GM18867 (cell line): ENCODE measurements around the gene RER1.
A peak's percentile ranks its signal among the peaks of the same experiment; 100 is the strongest.

ENCODE experiments used
- ATAC-seq: cut with Tn5 transposase; IDR thresholded peaks from one replicate; pipeline ENCODE4 v1.9.1; 2021; ENCODE audit warnings: mild to moderate bottlenecking, moderate library complexity; ENCODE audit not compliant: unreplicated experiment

RER1 gene

DNA sequence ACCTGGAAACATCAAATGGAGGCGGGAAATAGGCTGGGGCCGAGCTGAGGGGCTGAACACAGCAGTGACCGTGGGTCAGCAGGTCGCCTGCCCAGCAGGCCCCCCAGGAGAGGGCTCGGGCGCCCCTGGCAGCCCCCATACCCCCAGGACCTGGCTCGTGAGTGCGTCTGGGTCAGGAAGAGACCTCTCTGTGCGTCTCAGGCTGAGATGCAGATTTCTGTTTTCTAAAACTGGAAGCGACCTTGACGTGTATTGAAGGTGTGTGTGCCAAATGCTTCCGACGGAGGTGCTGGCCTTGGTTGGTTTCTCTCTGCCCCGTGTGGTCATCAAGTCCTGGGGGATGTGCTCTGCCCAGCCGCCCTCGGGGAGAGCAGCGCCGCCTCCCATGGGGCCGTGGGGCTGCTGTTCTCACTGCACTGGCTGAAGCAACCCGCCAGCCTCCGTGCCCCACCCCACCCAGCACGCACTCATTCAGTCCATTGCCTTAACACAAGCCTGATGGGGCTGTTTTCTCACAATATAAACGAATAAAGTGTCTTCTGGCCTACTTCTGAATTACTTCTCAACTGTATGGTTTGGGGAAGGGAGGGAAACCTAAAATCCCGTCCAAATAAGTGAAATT is 13.4 kb downstream of the RER1 start:
- ATAC-seq = no peak

DNA sequence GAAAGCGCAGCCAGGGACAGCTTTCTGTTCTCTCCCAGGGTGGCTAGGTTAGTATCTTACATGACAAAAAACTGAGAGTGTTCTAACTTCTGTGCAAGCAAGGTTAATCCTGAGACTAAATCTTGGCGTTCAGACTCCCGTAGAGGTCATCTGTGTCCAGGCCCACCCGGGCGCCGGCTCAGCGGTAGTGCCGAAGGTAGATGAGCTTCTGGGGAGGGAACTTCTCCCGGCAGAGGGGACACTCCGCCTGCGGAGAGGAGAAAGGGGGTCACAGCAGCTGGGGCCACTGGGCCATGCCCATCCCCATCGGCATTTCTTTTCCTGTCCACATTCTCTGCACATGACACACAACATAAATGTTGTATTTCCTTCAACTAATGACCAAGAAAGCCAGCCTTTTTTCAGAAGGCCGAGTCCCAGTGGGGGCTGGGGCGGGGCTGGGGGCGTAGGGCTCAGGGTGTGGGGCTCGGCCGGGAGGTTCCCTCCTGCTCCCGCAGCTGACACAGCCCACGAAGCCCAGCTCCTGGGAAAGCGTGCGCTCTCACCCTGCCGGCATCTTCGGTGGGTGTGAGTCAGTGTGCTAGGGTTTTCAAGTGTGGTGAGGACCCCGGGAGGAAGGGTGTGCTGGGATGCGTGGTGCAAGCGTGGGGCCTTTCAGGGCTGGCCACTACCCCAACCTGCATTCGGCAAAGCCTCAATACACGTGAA is 14.1 kb downstream of the RER1 start:
- no peak for ATAC-seq

DNA sequence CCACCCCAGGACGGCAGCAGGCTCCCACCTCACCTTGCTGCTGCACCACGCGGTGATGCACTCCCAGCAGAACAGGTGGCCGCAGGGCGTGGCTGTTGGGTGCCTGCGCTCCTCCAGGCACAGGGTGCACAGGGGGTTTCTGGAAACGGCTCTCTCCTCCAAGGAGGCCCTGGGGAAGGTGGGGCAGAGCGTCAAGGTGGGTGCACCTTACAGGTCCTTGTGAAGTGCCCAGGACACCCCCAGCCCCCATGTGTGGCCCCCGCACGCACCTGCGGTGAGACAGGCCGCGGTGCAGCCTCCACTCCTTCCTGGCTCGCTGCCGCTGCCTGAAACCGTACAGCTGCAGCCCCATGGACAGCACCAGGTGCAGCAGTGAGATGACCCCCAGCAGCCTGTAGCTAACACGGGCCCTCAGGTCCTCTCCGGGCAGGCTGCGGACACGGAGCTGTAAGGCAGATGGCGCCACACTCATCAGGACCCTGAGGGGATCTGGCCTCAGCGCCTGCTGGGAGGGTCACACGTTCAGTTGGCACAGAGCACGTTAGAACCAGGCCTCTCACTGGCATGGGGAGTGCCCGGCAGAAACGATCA is 14.9 kb downstream of the RER1 start:
- ATAC-seq = no peak

DNA sequence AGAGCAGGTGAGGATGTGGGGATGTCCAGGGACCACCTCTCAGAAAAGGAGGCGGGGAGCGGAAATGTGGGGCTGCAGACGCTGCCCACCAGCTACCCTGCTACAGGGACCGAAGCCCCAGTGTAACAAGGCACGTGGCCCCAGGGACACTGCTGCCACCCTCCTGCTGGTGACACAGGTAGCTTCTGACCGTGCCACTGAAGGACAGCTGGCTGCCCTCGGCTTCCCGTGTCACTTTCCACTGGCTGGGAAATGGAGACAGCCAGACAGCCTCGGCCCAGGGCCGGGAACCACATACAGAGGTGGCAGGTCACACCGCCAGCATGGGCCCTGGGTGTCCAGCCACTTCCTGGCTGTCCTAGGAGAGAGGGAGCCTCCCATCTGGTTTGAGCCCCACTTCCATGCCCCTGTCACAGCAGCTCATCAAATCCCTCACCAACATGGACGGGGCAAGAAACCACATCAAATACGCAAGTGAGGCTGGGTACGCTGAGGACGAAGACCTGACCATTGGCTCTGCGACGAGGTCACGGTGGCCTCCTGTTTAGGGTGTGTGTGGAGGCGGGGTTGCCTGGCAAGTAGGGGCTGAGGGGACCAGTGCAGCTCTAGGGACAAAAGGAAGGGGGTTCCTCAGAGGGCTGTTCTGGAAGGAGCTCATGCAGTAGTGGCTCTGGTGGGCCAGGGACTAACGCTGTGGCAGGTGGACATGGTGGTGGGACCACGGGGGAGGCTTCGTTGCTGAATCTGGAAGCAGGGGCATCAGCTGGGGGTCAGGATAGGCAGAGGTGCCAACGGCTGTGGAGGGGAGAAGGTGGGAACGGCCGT is 15.7 kb downstream of the RER1 start:
- ATAC-seq = no peak

DNA sequence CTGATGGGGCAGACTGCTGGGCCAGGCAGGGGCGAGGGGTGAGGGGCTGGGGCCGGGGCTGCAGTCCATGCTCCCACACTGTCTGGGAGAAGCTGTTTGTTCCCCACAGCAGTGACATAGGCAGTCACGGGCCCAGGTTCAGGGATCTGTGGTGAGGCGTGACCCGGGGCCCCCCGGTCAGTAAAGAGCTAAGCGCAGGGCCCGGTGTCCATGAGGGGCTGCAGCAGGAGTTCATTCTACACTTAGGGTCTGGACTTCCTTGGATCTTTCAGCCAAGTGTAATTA is 16.3 kb downstream of the RER1 start:
- no peak for ATAC-seq

DNA sequence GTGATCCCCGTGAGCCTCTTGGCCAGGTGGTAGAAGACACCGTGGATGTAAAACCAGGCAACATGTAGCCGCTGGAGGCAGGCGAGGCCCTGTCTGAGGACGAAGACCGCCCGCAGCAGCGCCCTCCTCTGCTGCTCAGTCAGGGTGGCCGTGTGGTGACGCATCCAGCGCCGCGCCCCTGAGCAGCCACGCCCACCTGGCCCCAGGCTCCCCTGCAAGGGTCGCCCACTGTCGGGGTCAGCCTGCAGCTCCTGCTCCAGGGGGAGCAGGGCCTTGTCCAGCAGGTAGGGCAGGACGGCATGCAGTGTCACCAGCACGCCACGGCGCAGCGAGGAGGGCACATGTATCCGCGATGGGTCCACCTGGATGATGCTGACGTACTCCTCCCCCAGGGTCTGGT is 16.8 kb downstream of the RER1 start:
- no peak for ATAC-seq

DNA sequence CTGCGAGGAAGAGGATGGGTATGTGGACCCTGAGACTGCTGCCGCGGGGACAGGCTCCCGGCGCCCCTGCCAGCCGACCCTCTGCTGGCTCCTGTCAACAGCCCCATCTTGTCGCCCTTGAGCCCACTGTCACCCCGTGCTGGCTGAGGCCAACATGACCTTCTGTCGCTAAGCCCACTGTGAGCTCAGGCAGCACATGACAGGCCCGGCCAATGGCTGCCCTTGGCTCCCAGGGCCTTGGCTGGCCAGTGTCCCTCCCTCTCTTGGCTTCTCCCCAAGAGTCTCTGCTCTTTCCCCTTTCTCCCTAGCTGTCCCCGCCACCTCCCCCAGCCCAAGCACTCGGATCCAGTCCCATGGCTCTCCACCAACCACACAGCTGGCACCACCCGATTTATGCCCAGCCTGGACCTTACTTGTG is 17.2 kb downstream of the RER1 start:
- ATAC-seq = no peak

DNA sequence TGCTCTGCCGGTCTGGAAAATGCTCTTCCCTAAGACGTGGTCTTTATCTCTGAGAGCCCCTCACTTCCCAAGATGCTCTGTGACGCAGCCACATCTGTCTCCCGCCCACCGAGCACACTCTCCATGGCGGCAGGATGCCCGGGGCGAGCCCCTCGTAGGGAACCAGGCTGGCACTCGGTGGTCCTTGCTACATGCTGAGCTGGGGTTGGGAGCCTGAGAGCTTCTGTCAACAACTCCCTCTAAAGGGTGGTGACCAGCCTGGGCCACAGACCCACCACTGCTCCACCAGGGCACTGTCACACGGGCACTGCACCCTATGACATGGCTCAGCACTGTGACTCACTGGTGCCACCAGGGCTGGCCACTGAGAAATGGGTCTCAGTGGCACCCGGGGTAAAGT is 18.1 kb downstream of the RER1 start:
- no peak for ATAC-seq

DNA sequence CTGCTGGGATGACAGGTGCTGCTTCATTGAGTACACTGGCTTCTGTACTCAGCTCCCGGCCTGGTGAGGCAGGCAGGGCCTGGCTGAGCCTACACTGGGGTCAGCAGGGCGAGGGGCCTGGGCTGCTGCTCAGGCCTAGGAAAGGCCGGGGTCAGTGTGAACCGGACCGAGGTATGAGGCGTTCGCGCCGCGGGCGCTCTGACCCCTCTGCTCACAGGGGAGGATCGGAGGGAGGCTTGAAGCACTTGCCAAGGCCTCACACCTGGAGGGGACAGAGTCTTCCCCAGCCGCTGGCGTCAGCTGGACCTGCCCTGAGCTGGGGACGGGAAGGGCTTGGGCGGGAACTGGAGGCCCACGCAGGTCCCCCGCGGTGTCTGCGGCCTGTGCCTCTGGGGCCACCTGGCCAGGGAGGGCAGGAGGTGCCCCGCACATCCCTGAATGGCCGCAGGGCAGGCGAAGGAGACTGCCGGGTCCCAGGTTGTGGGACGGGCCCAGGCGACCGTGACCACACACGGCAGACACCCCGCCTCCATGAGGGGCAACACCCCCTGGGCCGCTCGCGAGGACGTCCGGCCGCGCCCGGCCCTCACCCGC is 20.3 kb downstream of the RER1 start:
- peak; percentile 25 for ATAC-seq

DNA sequence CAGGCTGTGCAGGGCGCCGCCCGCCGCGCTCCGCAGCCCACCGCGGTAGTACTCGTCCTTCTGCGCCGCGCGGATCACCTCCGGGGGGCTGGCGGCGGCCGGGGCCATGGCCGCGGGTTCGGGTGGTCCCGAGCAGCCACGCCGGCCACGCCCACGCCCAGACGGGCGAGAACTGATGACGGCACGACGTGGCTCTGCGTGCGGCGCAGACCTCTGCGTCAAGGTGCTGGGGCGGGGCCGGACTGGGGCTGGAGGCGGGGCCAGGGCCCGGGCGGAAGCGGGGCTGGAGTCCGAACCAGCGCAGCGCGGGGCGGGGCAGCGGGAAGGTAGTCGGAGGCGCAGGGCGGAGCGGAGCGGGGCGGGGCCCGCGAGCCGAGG is 20.7 kb downstream of the RER1 start, which contains the start of gene PEX10:
TSS of gene PEX10 (minus strand) at position 170 of the 378 bp plus-strand sequence. CDS start at position 108, 62 bp downstream.
- peak; percentile 83 for ATAC-seq

DNA sequence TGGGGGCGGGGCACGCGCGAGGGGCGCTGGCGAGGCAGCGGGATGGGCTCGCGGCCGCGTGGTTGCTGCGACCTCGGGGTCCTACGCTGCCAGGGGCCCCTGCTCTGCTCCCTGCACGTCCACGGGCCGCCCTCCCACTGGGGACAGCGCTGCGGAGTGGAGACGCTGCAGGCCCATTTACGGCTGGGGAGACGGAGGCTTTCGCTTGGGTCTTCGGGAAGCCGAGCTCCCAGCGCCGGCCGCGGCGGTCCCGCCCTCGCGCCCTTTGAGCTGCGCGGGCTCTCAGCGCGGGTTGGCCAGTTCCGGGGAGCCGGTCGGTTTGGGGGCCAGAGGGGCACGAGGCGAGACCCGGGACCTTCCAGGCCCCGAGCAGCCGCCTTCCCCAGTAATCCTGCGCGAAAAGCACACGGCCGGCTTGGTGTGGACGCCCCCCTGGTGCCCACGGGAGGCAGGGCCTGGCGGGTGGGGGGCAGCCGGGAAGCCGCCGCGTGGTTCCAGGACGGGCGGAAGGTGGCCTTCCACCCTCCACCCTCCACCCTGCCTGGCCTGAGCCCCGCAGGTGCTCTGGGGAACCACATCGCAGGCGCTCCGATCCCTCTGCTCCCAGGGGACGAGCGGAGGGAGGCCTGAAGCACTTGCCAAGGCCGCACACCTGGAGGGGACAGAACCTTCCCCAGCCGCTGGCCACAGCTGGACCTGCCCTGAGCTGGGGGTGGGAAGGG is 21.3 kb downstream of the RER1 start:
- peak; percentile 11 for ATAC-seq

DNA sequence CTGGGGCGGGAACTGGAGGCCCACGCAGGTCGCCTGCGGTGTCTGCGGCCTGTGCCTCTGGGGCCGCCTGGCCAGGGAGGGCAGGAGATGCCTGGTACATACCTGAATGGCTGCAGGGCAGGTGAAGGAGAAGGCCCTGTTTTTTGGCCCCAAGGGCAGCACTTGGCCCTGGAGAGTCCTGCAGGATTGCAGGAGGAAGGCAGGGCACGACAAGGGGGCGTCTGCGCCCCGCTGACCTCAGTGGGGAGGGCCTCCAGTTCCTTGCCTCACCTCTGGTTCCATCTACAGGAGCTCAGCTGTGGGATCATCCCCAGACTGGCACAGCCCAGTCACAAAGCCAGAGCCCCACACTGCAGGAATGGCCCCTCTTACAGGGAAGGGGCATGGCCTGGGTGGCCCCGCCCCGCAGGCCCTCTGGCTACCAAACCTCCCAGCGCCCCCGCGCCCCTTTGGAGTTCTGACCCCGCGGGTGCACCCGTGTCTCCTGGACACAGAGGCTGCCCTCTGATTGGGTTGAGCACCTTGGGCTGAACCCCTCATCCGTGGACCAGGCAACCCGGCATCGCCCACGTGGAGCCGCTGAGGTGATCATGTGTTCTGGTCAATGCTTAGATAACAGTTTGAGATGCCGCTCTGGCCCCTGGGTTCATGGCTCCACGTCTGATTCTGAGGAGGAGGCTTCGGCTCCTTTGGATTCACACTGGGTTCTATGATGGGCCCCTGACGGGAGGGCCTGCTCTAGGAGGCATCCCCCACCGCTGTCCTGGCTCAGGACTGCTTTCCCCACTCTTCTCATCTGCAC is 22.1 kb downstream of the RER1 start:
- ATAC-seq = no peak

DNA sequence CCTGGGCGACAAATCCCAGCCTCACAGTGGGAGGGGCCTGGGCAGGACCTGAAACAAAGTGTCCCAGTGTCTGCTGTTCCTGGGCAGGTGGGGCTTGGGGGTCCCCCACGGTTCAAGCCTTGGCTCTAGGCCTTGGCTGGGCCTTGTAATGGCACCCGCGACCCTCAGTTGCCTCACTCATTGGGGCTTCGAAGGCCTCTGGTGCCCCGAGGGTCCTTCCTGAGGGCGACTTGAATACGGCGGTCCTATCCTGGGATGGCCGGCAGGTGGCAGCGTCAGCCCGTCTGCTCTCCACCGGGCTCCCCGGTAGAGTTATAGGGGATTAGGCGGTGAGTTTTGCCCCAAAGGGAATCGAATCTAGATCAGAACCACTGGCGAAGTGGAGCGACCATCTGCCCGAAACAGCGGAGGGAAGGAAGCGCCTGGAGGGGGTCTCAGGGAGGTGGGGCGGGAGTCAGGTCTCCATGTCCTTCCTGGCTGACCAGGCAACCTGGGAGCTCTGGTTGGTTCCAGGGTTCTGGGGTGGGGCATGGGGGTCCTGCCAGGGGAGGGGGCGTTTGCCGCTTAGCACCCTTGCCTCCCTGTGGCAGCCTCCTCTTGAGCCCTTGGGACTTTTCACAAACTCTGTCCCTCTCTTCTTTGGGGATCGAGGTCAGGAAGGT is 22.8 kb downstream of the RER1 start:
- ATAC-seq = no peak

DNA sequence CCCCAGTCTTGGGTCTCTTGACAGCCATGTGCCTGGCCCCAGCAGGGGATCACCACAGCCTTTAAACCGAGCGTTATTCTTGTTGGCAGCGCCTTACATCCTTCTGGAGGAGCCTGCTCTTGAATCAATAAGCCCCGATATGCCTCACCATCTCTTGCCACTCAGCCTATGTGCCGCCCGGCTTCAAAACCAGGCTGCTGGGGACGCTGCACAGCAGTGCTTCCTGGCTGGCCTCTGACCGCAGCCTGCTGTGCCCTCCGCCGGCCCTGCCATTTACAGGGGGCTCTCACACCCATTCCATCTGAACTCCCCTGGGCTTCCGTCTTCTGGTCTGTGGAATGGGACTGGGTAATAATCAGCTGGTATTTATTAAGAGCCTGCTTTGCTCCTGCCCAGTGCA is 23.7 kb downstream of the RER1 start:
- ATAC-seq = no peak

DNA sequence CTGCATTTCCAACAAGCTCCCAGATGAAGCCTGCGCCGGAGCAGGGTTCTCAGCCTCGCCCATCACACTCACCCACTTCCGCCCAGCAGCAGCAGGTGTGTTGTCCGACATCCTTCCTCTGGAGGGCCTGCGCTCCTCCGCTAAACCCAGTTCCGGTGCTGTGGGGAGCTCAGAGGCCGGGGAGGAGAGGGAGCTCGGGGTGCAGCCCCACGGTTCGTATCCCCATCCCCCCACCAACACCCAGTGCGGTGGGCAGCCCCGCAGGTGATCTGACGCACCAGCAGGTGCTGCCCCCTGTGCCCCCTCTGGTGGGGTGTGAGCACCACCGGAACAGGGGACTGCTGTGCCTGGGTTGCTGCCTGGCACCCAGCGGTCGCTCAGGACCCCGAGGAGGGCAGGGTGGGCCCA is 24.2 kb downstream of the RER1 start:
- no peak for ATAC-seq

DNA sequence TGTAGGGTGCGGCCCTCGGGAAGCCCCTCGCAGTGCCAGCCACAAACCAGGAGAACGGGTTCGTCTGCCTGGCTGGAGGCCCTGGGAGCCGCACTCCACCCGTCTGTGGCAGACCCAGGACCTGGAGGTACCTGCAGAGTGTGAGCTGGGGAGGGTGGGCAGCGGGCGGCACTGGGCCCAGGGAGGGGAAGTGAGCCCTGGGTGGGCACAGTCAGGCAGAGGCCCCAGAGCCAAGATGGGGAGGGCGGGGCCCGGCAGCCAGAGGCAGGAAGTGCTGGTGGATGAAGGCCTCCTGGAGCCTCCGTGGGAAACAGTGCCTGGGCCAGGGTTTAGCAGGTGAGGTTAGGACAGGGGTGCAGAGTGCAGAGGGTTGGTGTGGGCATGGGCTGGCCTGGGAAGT is 24.8 kb downstream of the RER1 start:
- ATAC-seq = no peak

DNA sequence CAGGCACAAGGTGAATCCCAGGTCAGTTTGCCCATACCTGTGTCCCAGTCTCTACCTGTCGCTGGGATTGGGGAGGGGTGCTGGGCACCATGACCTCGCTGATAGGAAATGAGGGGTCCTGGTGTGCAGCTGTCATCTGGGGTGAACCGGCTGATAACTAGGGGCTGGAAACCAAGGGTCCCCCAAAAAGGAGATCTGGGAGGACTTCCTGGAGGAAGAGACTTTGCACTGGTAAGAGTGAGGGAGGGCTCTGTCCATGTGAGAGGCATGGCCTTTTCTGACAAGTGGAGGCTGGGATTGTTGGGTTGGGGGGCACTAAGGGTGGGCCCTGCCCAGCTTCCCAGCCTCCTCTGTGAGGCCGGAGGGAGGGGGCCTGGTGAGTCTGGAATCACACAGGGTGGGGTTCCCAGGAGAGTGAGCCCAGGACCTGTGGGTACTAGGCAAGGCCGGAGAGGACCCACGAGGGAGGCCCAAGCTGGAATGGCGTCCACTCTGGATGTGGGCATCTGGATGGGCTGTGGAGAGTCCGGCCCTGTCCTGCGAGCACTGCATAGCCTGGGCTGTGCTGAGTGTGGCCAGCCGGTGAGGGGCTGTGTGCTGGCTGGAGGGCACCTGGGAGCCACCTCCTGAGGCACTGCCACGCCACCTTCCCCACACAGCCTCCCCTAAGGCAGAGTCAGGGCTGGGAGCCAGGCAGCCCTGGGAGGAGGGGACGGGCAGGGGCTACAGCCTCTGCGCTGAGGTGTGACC is 25.6 kb downstream of the RER1 start:
- no peak for ATAC-seq

DNA sequence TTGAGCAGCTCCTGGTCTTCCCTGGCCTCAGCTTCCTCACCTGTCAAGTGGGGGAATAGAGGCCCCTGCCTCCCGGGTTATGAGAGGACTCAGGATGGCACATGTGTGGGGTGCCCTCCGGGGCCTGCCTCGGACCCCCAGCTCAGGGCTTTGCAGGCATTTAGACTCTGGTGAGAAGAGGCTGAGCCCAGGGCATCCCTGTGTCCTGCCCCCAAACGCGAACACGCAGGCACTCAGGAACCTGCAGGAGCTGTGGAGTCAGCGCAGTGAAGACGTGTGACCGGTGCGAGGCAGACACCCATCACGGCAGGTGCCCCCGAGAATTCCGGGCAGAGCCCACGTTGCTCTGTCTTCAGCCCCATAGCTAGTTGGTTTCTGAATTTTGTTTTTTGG is 26.2 kb downstream of the RER1 start:
- no peak for ATAC-seq
